ENCODE measurements around the gene CDH23.

DNA sequence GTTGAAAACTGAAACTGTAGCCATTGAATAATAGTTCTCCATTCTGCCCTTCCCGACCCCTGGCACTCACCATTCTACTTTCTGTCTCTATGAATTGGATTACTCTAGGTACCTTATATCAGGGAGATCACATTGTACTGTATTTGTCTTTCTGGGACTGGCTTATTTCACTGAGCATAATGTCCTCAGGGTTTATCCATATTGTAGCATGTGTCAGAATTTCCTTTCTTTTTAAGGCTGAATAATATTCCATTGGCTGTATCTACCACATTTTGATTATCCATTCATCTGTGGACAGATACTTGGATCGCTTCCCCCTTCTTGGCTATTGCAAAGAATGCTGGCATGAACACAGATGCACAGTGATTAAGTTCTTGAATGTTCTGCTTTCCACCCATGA is 107.4 kb downstream of the CDH23 start:
- TF ChIP-seq POLR2AphosphoS5 (IDR thresholded peaks at IDR 0.05), result no peak
- TF ChIP-seq CTCF (IDR thresholded peaks at IDR 0.05), result no peak
- no peak for TF ChIP-seq POLR2A (IDR thresholded peaks at IDR 0.05)
- TF ChIP-seq EP300 (IDR thresholded peaks at IDR 0.05), result no peak

All from suprapubic skin (tissue), 4 donors.